ENCODE data around the gene TLR4.

The TLR4 gene

GRCh38 chr9:117745598-117745997 is 41.4 kb downstream of the TLR4 start:
- TF ChIP-seq ZNF274 (IDR thresholded peaks at IDR 0.05; ENCODE audit: low read depth, low read length): no peak
- H3K4me3 ChIP-seq (ENCODE audit: low read length): no peak overlapping the region

GRCh38 chr9:117746263-117746662 is 42.1 kb downstream of the TLR4 start:
- H3K4me3 ChIP-seq (ENCODE audit: low read length): no peak overlapping the region
- TF ChIP-seq ZNF274 (IDR thresholded peaks at IDR 0.05; ENCODE audit: low read depth, low read length): no peak

GRCh38 chr9:117747386-117747970 is 43.3 kb downstream of the TLR4 start:
- H3K4me3 ChIP-seq (ENCODE audit: low read length): no peak overlapping the region

DNA sequence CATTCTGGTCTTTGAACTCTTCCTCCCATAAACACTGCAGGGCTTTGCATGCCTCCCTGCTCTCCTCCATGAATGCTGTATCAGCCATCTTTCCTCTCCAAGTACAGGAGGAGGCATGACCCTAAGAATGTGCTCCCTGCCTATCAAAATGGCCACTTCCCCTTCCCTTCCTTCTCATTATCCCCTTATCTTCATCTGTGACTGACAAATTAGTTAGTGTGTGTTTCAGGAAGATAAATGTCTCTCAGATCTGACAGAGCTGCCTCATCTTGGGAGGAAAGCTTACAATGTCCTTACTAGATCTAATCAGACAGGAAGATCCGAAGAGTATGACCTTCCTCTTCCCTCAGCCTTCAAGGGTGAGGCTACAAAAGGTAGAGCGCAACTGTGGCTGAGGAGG is 46.2 kb downstream of the TLR4 start:
- H3K4me3 ChIP-seq (ENCODE audit: low read length): no peak overlapping the region
- no peak for TF ChIP-seq ZNF274 (IDR thresholded peaks at IDR 0.05; ENCODE audit: low read depth, low read length)

More at GRCh38 chr9:117747386-117747970, 43.3 kb downstream of the TLR4 start:
- TF ChIP-seq ZNF274 (IDR thresholded peaks at IDR 0.05; ENCODE audit: low read depth, low read length): no peak

- TF ChIP-seq ZNF274 (IDR thresholded peaks at IDR 0.05; ENCODE audit: low read depth, low read length): no peak
- H3K4me3 ChIP-seq (ENCODE audit: low read length): no peak overlapping the region
Measured at GRCh38 chr9:117752894-117753293, 48.7 kb downstream of the TLR4 start.

- no peak overlapping the region for H3K4me3 ChIP-seq (ENCODE audit: low read length)
Measured at GRCh38 chr9:117757561-117758190, 53.5 kb downstream of the TLR4 start.

GRCh38 chr9:117763314-117763713 is 59.1 kb downstream of the TLR4 start:
- TF ChIP-seq ZNF274 (IDR thresholded peaks at IDR 0.05; ENCODE audit: low read depth, low read length): no peak

More at GRCh38 chr9:117757561-117758190, 53.5 kb downstream of the TLR4 start:
- no peak for TF ChIP-seq ZNF274 (IDR thresholded peaks at IDR 0.05; ENCODE audit: low read depth, low read length)

GRCh38 chr9:117768750-117769395 is 64.7 kb downstream of the TLR4 start:
- no peak overlapping the region for H3K4me3 ChIP-seq (ENCODE audit: low read length)
- no peak for TF ChIP-seq ZNF274 (IDR thresholded peaks at IDR 0.05; ENCODE audit: low read depth, low read length)

More at GRCh38 chr9:117763314-117763713, 59.1 kb downstream of the TLR4 start:
- H3K4me3 ChIP-seq (ENCODE audit: low read length): no peak overlapping the region

- TF ChIP-seq ZNF274 (IDR thresholded peaks at IDR 0.05; ENCODE audit: low read depth, low read length): no peak
- no peak overlapping the region for H3K4me3 ChIP-seq (ENCODE audit: low read length)
Measured at GRCh38 chr9:117771136-117771535, 66.9 kb downstream of the TLR4 start.

DNA sequence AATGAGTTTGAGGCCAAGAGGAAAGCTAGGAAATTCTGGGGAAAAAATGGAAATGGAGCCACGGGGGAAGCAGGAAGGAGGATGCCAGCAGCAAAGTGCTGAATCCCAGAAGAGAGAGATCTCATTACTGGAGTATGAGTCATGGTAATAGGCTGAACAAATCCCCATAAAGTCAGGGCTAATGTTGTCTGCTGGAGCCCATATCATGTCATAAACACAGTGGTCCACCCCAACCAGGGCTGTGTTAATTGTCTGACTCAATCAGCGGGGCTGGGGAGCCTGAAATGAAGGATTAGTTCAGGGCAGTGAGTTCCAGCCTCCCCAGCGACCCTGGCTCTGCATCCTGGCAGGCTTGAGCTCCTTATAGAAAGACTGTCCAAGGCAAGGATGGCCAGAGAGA is 68.8 kb downstream of the TLR4 start:
- no peak for TF ChIP-seq ZNF274 (IDR thresholded peaks at IDR 0.05; ENCODE audit: low read depth, low read length)
- H3K4me3 ChIP-seq (ENCODE audit: low read length): no peak overlapping the region
